HEK293 (cell line): Measurements from ENCODE around the gene SYNJ2.
A peak's percentile ranks its signal among the peaks of the same experiment; 100 is the strongest.

ENCODE experiments used
- CTCF ChIA-PET: fragments of 350-600 bp; formaldehyde crosslinking; extraction: SDS; loops from one replicate; lab custom pipeline; 2021; ENCODE audit warnings: antibody characterized with exemption; lab: Yijun Ruan, JAX
- POLR2A ChIA-PET: fragments of 300-600 bp; formaldehyde crosslinking; extraction: SDS; loops from one replicate; lab custom pipeline; 2020; ENCODE audit warnings: antibody characterized with exemption, inconsistent platforms; lab: Yijun Ruan, JAX
- H3K27ac ChIP-seq: fragments of 200-500 bp; sonication (Bioruptor generic); 2 replicates; pipeline ENCODE4 v1.5.1; 2014; ENCODE audit warnings: low read depth, low read length, control low read depth, inconsistent platforms; ENCODE audit errors: extremely low read depth
- H3K36me3 ChIP-seq, 2 experiments: fragments of 200-500 bp in 1 of 2; sonication (Bioruptor generic) in 1 of 2; 1 replicate in 1 of 2; 2 replicates in 1 of 2; pipeline ENCODE4 v1.5.1; 2014 to 2017; ENCODE audit warnings: inconsistent platforms in 2 of 2, low read length in 2 of 2; ENCODE audit not compliant: control insufficient read depth in 2 of 2, insufficient read depth in 1 of 2
- H3K4me1 ChIP-seq: fragments of 200-500 bp; sonication (Bioruptor generic); 2 replicates; pipeline ENCODE4 v1.5.1; 2014; ENCODE audit warnings: mild to moderate bottlenecking, low read length, inconsistent platforms; ENCODE audit not compliant: control insufficient read depth, insufficient read depth
- H3K4me3 ChIP-seq: 2 replicates; pipeline ENCODE4 v1.5.1; 2011; ENCODE audit warnings: low read depth, mild to moderate bottlenecking, control low read depth, low read length, moderate library complexity
- H3K9me3 ChIP-seq: fragments of 200-500 bp; sonication (Bioruptor generic); 2 replicates; pipeline ENCODE4 v1.5.1; 2014; ENCODE audit warnings: low read depth, low read length, inconsistent platforms; ENCODE audit not compliant: control insufficient read depth, insufficient read depth
- GLIS1 ChIP-seq: fragments of 450-650 bp; formaldehyde crosslinking; IDR thresholded peaks from 2 replicates; pipeline ENCODE4 v1.5.1; 2016; ENCODE audit warnings: missing biosample characterization, missing genetic modification characterization
- GLIS2 ChIP-seq: fragments of 450-650 bp; formaldehyde crosslinking; IDR thresholded peaks from 2 replicates; pipeline ENCODE4 v1.5.1; 2016; ENCODE audit warnings: missing biosample characterization, missing genetic modification characterization
- IKZF3 ChIP-seq: fragments of 450-650 bp; IDR thresholded peaks from 2 replicates; pipeline ENCODE4 v1.5.0; 2018; ENCODE audit warnings: missing biosample characterization, mild to moderate bottlenecking, missing genetic modification characterization, moderate library complexity
- KLF1 ChIP-seq: fragments of 450-650 bp; formaldehyde crosslinking; IDR thresholded peaks from 2 replicates; pipeline ENCODE4 v1.5.1; 2016; ENCODE audit warnings: missing biosample characterization, missing genetic modification characterization
- PATZ1 ChIP-seq: fragments of 450-650 bp; formaldehyde crosslinking; IDR thresholded peaks from 2 replicates; pipeline ENCODE4 v1.5.1; 2016; ENCODE audit warnings: missing biosample characterization, missing genetic modification characterization
- TCF7L2 ChIP-seq: IDR thresholded peaks from 2 replicates; pipeline ENCODE4 v1.6.1; 2011; ENCODE audit warnings: low read depth, mild to moderate bottlenecking, inconsistent platforms, low read length, moderate library complexity, borderline replicate concordance
- TRIM28 ChIP-seq: IDR thresholded peaks from 2 replicates; pipeline ENCODE4 v1.6.1; 2011; ENCODE audit warnings: low read length, control low read depth, borderline replicate concordance
- YY2 ChIP-seq: fragments of 450-650 bp; formaldehyde crosslinking; IDR thresholded peaks from 2 replicates; pipeline ENCODE4 v1.5.1; 2016; ENCODE audit warnings: missing biosample characterization, missing genetic modification characterization
- ZBTB20 ChIP-seq: fragments of 450-650 bp; formaldehyde crosslinking; IDR thresholded peaks from 2 replicates; pipeline ENCODE4 v1.5.1; 2016; ENCODE audit warnings: missing biosample characterization, missing genetic modification characterization
- ZFHX2 ChIP-seq: fragments of 450-650 bp; formaldehyde crosslinking; conservative IDR thresholded peaks from 2 replicates; pipeline ENCODE4 v1.5.1; 2016; ENCODE audit warnings: missing biosample characterization, missing genetic modification characterization
- ZNF10 ChIP-seq: fragments of 450-650 bp; formaldehyde crosslinking; IDR thresholded peaks from 2 replicates; pipeline ENCODE4 v1.5.1; 2017; ENCODE audit warnings: missing biosample characterization, missing genetic modification characterization
- ZNF114 ChIP-seq: fragments of 450-650 bp; formaldehyde crosslinking; IDR thresholded peaks from 2 replicates; pipeline ENCODE4 v1.5.0; 2017; ENCODE audit warnings: missing biosample characterization, missing genetic modification characterization
- ZNF175 ChIP-seq: fragments of 450-650 bp; formaldehyde crosslinking; IDR thresholded peaks from 2 replicates; pipeline ENCODE4 v1.5.1; 2016; ENCODE audit warnings: missing biosample characterization, missing genetic modification characterization
- ZNF521 ChIP-seq: fragments of 450-650 bp; formaldehyde crosslinking; IDR thresholded peaks from 2 replicates; pipeline ENCODE4 v1.5.1; 2017; ENCODE audit warnings: missing biosample characterization, mild to moderate bottlenecking, missing genetic modification characterization
- ZNF658 ChIP-seq: fragments of 450-650 bp; formaldehyde crosslinking; IDR thresholded peaks from 2 replicates; pipeline ENCODE4; 2016; ENCODE audit warnings: missing biosample characterization, missing genetic modification characterization
- ZNF707 ChIP-seq: fragments of 450-650 bp; formaldehyde crosslinking; IDR thresholded peaks from 2 replicates; pipeline ENCODE4 v1.5.1; 2016; ENCODE audit warnings: missing biosample characterization, missing genetic modification characterization
- ZNF830 ChIP-seq: fragments of 450-650 bp; IDR thresholded peaks from 2 replicates; pipeline ENCODE4 v1.5.0; 2018; ENCODE audit warnings: missing biosample characterization, missing genetic modification characterization, low read depth, mild to moderate bottlenecking, moderate library complexity
- TF ChIP-seq, protein P1 (sequence below): fragments of 450-650 bp; formaldehyde crosslinking; IDR thresholded peaks from 2 replicates; pipeline ENCODE4 v1.5.1; 2016; ENCODE audit warnings: missing biosample characterization, missing genetic modification characterization, borderline replicate concordance
- TF ChIP-seq, protein P2 (sequence below): fragments of 450-650 bp; formaldehyde crosslinking; IDR thresholded peaks from 2 replicates; pipeline ENCODE4 v1.5.1; 2017; ENCODE audit warnings: missing biosample characterization, missing genetic modification characterization

The SYNJ2 gene

GRCh38 chr6:157996201-157996712 is 14.6 kb downstream of the SYNJ2 start (continued):
- TF ChIP-seq, protein P1, sequence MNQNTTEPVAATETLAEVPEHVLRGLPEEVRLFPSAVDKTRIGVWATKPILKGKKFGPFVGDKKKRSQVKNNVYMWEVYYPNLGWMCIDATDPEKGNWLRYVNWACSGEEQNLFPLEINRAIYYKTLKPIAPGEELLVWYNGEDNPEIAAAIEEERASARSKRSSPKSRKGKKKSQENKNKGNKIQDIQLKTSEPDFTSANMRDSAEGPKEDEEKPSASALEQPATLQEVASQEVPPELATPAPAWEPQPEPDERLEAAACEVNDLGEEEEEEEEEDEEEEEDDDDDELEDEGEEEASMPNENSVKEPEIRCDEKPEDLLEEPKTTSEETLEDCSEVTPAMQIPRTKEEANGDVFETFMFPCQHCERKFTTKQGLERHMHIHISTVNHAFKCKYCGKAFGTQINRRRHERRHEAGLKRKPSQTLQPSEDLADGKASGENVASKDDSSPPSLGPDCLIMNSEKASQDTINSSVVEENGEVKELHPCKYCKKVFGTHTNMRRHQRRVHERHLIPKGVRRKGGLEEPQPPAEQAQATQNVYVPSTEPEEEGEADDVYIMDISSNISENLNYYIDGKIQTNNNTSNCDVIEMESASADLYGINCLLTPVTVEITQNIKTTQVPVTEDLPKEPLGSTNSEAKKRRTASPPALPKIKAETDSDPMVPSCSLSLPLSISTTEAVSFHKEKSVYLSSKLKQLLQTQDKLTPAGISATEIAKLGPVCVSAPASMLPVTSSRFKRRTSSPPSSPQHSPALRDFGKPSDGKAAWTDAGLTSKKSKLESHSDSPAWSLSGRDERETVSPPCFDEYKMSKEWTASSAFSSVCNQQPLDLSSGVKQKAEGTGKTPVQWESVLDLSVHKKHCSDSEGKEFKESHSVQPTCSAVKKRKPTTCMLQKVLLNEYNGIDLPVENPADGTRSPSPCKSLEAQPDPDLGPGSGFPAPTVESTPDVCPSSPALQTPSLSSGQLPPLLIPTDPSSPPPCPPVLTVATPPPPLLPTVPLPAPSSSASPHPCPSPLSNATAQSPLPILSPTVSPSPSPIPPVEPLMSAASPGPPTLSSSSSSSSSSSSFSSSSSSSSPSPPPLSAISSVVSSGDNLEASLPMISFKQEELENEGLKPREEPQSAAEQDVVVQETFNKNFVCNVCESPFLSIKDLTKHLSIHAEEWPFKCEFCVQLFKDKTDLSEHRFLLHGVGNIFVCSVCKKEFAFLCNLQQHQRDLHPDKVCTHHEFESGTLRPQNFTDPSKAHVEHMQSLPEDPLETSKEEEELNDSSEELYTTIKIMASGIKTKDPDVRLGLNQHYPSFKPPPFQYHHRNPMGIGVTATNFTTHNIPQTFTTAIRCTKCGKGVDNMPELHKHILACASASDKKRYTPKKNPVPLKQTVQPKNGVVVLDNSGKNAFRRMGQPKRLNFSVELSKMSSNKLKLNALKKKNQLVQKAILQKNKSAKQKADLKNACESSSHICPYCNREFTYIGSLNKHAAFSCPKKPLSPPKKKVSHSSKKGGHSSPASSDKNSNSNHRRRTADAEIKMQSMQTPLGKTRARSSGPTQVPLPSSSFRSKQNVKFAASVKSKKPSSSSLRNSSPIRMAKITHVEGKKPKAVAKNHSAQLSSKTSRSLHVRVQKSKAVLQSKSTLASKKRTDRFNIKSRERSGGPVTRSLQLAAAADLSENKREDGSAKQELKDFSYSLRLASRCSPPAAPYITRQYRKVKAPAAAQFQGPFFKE (tag by site-specific recombination), result no peak
- no peak for TF ChIP-seq KLF1 (tag by site-specific recombination)
- no peak for TF ChIP-seq TRIM28
- no peak for TF ChIP-seq ZNF10 (tag by site-specific recombination)
- no peak for TF ChIP-seq GLIS2 (tag by site-specific recombination)
- TF ChIP-seq ZNF175 (tag by site-specific recombination), result no peak
- peak; percentile 80 for TF ChIP-seq GLIS1 (tag by site-specific recombination)
- no peak for TF ChIP-seq ZBTB20 (tag by site-specific recombination)
- no peak for TF ChIP-seq ZNF830
- peak; percentile 78 for TF ChIP-seq ZFHX2 (tag by site-specific recombination)
- TF ChIP-seq IKZF3 (tag by site-specific recombination), result no peak
- no peak for TF ChIP-seq ZNF521
- TF ChIP-seq TCF7L2, result no peak
- no peak for TF ChIP-seq ZNF114 (tag by site-specific recombination)

DNA sequence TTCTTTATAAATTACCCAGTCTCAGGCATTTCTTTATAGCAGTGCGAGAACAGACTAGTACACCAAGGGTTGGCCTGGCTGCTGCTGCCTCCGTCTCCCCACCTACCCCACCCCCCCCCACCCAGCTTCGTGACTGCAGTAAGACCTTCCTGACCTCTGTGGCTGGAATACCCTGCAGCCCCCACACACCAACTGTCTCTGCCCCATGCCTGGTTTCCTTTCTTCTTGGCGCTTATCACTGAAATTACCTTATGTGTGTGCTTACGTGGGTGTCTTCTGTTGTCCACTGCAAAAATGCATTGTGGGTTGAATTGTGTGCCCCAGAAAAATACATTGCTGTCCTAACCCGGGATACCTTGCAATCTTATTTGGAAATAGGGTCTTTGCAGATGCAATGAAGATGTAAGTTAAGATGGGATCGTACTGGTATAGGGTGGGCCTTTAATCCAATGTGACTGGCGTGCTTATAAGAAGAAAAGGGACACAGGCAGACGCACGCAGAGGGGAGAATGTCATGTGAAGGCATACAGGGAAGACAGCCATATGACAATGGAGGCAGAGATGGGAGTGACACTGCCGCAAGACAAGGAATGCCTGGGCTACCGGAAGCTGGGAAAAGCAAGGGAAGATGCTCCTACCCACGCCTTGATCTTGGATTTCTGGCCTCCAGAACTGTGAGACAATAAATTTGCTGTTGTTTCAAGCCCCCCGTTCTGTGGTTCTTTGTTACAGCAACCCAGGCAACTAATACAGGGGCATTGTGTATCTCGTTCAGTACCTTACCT is 15.4 kb downstream of the SYNJ2 start:
- Histone ChIP-seq H3K4me1 (no peaks in the 10 kb centered on the region), H3K4me3 (no peak overlapping the region), H3K9me3 (no peaks in the 10 kb centered on the region), H3K27ac (no peak overlapping the region), H3K36me3 (peaks cover 0 to 9% of the 10 kb centered on the region in 2 experiments; a peak in 1 of 3 replicates)
- CTCF ChIA-PET, result interaction anchor here (0.6 kb wide), 1 partner anchor 13 kb away, joined by 4 read pairs; no protein-coding TSS in a partner anchor
- TF ChIP-seq ZFHX2 (tag by site-specific recombination) (peak; percentile 8; the same call in 1 of the 2 replicates), PATZ1 (tag by site-specific recombination) (no peak), ZNF707 (tag by site-specific recombination) (no peak), YY2 (tag by site-specific recombination) (no peak), ZNF658 (tag by site-specific recombination) (no peak)
- TF ChIP-seq, protein P2, sequence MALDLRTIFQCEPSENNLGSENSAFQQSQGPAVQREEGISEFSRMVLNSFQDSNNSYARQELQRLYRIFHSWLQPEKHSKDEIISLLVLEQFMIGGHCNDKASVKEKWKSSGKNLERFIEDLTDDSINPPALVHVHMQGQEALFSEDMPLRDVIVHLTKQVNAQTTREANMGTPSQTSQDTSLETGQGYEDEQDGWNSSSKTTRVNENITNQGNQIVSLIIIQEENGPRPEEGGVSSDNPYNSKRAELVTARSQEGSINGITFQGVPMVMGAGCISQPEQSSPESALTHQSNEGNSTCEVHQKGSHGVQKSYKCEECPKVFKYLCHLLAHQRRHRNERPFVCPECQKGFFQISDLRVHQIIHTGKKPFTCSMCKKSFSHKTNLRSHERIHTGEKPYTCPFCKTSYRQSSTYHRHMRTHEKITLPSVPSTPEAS (tag by site-specific recombination), result no peak
- POLR2A ChIA-PET, result no interaction called here
